Measurements from ENCODE around the gene SBF2.

Gene SBF2

DNA sequence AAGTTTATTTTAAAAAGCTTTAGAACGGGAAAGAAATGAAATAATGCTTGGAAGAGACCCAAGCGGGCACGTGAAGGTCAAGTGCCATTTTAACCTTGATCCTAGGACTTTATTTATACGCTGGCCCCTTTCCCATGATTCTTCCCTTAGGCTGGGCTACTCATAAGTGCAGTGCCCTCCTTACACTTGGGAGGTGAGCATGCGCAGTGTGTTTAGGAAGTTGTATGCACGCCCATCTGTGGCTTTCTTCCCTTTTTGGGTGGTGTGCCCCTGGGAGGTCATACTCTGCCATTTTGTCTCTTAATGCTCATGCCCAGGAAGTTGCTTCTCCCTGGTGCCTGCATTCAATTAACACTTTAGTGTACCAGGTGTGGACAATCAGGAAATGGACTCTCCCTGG, 390.4 kb downstream of the SBF2 start:
- DNase-seq (ENCODE audit: low read depth, low spot score), result no peak

DNA sequence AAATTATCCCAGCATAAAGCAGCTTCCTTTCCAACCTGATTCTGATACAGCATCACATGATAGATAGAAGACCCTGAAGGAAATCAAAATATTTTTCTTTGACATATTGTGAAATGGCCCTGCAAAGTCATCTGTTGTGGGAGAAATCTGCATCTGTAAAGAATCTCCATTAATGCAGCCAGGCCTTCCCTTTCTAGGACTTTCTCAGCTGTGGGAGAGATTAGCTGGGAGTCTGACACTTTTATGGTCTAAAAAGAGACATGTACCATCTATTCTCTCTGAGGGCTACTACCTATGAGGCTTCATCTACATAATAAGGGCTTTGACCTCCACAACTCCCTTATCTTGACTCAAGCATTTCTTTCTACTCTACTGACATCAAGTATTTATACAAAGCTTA, 392.1 kb downstream of the SBF2 start:
- no peak for DNase-seq (ENCODE audit: low read depth, low spot score)

DNA sequence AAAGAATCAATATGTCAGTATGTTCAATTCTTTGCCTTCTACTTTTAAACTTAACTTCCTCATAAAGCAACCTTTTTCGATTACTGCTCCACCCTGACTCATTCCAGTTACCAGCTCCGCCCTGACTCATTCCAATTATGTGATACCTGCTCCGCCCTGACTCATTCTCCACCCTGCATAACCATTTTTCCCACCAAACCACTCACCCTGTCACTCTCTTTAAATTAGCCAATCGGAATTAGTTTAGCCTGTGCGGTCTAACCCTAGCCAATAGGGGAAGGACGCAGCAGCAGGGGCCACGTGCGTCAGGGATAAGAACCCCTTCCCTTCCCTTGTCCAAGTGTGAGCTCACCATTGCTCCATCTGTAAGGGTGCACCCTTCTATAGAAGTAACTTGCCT, 393.8 kb downstream of the SBF2 start:
- DNase-seq (ENCODE audit: low read depth, low spot score), result peak; percentile 74

DNA sequence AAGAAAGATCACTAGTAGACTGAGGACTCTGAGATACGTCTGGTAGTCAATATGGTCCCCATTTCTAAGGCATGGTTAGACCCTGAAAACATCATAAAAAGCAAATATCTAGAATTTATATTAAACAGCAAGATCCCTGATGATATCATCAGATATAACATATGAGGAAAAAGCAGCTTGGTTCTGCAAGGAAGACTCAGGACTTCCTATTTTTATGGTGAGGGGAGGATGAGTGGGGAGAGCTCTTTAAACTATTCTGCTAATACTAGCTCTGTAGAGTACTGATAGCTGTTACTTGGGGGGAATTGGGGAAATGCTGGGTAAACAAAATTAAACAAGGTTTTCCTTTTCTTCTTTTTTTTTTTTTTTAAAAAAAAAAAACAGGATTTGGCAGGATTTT, 394.3 kb downstream of the SBF2 start:
- DNase-seq (ENCODE audit: low read depth, low spot score), result no peak

DNA sequence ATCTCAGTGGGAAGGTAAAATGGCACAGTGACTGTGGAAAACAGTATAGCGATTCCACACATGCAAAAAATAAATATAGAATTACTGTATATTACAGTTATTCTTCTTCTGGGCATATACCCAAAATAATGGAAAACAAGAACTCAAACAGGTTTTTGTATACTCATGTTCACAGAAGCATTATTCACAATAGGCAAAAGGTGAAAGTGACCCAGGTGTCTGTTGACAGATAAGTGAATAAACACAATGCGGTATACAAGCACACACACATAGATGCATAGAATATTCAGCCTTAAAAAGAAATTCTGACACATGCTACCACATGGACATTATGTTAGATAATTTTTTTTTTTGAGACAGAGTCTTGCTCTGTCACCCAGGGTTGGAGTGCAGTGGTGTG, 397.1 kb downstream of the SBF2 start:
- DNase-seq (ENCODE audit: low read depth, low spot score), result no peak

DNA sequence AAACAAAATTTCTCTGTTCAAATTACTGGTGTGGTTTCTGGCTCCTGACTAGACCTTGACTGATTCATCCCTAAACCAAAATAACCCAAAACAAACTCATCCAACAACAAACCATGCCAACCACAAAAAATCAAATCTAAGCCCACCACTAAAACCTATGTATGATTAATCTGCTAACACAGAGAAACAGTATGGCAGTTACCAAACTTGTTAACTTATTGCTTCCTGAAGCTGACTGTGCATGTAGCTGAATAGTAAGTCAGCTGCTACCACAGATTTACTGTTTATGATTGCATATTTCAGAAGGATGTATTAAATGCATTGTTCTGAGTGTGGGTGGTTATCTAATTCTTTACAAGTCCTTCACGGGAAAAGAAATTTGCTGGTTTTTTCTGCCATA, 399.0 kb downstream of the SBF2 start:
- no peak for DNase-seq (ENCODE audit: low read depth, low spot score)

DNA sequence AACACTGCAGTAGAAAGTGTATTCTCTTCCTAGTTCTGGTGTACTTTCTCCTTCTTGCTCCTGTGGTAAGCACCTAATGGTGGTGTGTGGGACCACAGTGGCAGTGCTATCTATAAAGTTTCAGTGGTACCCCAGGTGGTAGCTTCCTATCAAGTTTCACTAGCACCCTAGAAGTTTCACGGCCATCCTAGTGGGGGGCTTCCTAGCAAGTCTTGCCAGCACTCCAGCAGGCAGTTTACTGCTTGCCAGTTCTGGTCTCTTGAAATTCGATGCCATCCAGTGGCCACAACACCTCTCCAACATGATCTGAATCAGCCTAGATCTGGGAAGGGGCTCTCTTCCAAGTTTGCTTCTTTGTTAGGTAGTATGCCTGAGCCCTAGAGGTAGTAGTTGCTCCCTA, 400.5 kb downstream of the SBF2 start:
- DNase-seq (ENCODE audit: low read depth, low spot score), result peak; percentile 48

DNA sequence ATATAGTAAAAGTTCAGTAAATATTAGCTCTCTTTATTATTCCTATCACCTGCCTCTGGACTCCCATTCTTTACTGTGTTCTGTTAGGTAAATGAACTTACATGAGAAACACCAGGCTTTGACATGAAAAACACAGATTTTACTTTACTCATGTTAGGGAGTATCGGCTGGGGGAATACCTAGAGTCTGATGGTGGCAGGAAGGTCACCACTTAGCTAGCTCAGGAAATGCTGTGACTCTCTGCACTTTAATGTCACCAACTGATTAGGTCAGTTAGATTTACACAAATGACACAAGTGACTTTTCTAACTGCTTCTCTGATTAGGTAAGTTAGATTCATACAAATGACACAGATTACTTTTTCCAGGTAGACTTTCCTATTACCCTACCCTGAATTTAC, 405.1 kb downstream of the SBF2 start:
- DNase-seq (ENCODE audit: low read depth, low spot score), result no peak

DNA sequence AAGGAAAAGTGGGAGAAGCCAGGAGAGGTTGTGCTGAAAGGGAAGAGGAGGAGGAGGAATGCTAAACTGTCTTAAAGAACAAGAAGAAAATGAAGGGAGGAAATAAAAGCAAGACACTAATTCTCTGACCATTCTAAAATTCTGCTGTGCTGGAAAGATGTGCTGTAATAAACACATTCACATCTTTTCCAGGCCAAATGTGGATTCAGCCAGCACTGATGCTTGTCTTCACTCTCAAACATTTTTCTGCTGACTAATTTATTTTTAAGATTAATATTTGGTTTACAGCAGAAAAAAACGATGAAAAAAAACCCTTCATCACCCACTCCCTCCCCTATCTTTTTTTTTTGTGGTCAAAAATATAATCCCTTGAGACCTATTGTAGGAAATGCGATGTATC, 406.5 kb downstream of the SBF2 start:
- no peak for DNase-seq (ENCODE audit: low read depth, low spot score)

DNA sequence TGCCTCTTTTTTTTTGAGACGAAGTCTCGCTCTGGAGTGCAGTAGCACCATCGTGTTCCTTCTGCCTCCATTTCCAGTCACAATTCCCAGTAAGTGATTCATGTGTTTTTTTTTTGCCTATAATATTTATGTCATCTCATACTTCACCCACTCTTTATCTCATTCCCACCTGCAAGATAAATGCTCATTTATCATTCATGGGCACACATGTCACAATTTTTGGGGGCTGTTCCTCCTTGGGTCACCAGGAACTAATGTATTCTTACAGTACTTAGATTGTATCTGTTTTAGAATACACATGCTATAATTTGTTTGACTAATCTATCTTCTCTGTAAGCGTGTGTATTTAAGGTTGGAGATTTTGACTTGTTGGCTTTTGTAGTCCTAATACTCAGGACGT, 407.4 kb downstream of the SBF2 start:
- no peak for DNase-seq (ENCODE audit: low read depth, low spot score)

DNA sequence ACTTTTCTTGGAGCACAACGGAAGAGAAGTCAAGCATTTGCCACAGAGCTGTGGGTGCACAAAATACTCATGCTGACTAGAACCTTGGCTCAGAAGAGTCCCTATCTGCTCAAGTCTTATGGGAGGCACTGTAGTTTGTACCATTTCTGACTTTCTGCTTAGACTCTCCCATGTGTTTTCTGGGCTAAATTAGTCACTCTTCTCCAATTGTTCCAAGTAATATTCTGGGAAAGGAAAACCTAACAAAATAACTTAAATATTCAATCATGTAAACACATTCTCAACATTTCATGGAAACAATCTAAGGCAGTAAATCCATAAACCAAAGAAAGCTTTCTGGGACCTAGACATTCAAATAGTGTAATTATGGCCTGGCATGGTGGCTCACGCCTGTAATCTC, 409.4 kb downstream of the SBF2 start:
- DNase-seq (ENCODE audit: low read depth, low spot score), result no peak

DNA sequence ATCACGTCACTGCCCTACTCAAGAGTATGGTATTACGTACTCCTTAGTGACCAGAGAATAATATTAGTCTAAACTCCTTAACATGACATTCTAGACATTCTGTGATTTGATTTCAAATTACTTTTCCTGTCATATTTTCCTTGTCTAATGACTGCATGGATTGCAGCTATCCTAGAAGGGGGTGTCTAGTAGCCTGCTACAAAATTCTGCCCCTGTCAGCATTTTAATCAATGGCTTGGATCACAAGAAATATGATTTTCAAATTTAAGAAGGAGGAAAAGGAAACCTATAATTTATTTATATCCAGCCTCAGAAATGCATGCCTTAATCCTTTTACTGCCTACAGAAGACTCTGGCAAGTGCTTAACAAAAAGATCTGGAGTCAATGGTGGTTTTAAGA, 413.4 kb downstream of the SBF2 start:
- DNase-seq (ENCODE audit: low read depth, low spot score), result no peak

DNA sequence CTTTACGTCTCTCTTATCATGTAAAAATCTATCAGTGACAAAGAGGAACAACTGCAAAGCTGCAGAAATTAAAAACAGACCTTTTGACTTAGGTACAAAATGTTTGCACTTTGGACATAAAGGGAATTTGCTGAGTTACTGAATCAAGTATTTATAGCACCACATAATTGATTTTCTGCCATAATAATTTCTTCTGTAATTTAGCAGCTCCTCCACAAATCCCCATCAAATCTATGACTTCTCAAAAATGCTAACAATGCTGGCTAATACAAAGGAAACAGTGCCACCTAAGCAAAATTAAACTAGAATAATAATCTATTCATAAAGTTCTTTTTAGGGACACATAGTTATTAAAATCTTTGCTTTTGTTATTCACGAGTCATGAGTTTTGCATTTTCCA, 415.1 kb downstream of the SBF2 start:
- no peak for DNase-seq (ENCODE audit: low read depth, low spot score)

DNA sequence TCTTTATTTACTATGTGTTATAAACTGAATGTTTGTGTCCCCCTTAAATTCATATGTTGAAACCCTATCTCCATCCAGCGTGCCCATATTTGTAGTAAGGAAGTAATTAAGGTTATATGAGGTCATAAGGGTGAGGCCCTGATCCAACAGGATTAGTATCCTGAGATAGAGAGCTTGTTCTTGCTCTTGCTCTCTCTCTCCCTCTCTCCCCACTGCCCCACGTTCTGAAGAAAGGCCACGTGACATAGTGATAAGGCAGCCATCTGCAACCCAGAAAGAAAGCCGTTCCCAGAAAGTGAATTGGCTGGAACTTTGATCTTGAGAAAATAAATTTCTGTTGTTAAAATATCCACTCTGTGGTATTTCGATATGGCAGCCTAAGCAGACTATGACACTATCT, 417.7 kb downstream of the SBF2 start:
- no peak for DNase-seq (ENCODE audit: low read depth, low spot score)

DNA sequence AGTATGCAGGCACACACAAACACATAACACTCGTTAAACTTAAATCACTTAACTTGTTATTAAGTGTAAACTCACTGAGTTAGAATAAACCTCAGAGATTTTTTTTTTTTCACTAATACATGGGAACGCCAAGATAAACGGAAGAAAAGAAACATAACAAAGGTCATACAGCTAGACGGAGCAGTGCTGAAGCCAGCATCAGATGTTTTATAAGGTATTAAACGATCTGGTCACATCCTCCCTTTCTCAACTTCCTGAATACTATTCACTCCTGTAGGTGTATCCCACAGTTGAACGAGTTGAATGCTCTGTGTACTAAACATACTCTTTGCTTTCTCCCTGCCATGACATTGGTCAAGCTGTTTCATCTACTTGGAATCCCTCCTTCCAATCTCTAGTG, 418.2 kb downstream of the SBF2 start:
- no peak for DNase-seq (ENCODE audit: low read depth, low spot score)

DNA sequence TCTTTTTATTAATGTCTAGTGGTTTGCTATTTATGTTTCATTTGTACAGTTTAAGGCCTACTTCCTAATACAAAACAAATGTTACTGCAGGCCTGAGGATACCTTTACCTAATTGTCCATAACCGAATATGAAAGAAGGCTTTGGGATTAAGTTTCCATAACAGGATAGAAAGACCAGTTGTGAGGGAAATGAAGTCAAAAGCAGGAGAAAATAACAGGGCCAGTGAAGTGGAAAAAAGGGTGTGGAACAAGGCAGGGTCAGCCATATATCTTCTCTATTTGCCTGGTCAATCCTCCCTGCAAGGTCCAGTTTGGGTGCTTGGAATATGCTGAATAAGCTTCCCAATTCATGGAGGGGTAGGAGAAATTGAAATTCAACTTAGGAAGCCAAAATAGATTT, 418.6 kb downstream of the SBF2 start:
- no peak for DNase-seq (ENCODE audit: low read depth, low spot score)

DNA sequence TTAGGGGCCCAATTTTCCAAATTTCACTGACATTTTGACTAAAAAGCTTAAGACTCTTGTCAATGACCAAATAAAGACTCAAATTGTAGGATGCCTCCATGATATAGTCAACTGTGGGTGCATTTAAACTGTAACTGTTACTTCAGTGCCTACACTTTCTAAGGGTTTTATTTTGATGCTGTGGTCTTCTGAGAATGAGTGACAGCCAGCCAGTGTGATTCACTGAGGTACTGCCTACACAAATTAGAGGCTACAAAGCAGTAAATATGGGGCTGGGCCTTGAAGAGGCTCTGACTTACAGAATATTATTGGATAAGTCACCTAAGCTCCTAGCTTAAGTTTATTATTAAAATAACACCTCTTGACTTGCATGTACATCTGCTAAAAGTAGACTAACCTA, 419.6 kb downstream of the SBF2 start:
- no peak for DNase-seq (ENCODE audit: low read depth, low spot score)

DNA sequence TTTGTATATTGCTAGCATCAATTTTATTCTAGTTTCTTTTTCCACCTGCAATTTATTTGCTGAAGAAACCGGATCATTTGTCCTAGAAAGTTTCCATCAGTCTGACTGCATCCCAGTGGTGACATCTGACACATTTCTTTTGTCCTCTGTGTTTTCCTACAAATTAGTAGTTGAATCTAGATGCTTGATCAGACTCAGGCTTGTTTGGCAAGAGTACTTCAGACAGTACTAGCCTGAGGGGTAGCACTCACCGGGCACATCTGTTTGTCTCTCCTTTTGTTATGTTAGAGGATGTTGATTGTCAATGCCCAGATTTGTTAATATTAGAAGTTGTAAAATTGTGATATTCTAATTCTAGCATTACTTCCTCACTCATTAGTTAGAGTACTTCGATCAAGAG, 425.4 kb downstream of the SBF2 start:
- DNase-seq (ENCODE audit: low read depth, low spot score), result no peak

DNA sequence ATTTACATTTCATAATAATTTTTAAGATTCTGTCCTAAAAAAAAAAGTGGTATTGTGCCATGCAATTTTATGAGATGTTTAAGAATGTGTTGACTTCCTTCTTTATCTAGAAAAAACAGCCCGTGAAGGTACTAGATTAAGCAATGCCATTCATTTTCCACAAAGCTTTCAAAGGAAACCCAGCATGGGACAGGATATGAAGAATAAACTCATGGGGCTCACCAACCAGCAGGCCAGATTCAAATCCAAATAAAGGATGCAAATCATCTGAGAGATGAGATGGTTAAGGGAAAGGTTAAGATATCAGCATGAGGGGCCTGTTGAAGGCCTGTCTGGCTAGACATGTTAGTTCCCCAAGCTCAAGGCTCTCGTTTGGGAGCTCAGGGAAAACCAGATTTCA, 431.0 kb downstream of the SBF2 start:
- DNase-seq (ENCODE audit: low read depth, low spot score), result no peak

DNA sequence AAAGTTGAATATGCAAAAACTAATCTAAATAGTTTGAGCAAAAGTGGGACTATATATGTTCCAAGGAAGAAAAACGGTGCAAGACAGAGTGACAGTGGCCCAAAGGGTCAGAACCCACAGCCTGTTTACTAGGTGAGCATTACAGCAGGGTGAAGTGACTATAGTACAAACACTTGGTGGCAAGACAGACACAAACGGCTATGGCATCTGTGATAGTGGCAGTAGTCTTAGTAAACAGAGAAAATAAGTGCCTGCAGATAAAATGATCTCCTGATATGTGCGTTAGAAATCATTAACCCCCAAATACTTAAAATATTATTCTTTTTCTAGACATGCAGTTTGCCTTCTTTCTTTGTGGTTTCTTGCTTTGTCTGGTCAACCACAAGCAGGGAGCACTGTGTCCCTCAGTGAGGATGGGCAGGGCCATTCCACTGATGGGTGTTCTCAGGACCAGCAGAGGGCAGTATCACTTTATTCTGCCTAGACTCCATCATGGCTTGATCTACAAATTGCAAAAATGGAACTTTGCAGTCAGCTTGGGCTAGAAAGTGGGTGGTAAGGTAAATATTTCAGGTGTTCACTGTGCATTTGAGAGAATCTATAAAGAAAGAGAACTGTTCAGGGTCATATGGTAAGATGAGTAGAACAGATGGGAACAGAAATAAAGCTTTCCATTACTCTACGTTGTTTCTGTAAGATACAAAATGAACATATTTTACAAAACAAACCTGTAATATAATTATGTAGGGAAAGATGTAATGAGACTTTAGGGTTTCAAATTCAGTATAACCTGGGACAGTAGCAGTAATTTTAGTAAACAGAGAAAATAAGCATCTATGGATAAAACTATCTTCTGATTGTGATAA, 431.9 kb downstream of the SBF2 start:
- DNase-seq (ENCODE audit: low read depth, low spot score), result peak; percentile 72

DNA sequence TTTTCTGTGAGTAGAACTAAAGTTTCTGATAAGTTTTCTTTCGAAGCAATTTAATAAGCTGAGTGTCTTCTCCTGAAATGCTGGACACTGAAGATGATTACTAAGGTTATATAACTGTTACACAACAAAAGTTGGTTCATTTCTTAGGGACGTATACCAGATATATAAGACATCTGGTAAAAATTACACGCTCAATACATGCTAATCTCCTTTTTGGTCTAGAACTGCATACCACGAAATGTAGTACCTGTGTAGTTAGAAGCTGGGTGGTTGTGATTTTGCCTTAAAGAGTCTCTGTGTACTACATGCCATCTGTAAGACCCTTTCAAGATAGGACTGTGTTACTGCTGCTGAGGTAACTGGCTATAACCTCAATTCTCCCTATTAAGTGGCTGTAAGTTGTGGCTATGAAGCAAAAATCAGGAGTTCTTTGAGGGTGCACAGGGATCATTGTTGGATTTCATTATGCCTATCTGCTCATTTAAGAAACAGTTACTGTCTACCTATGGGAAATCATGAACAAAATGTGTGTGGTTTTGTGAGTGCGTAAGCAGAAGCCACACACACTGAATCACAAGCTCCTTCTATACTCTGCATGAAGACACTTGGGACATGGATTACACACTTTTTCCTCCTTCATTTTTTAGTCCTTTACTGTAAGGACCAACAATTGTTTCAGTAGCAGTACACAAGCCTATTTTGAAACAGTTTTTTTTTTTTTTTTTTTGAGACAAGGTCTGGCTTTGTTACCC, 434.3 kb downstream of the SBF2 start:
- peak; percentile 24 for DNase-seq (ENCODE audit: low read depth, low spot score)

DNA sequence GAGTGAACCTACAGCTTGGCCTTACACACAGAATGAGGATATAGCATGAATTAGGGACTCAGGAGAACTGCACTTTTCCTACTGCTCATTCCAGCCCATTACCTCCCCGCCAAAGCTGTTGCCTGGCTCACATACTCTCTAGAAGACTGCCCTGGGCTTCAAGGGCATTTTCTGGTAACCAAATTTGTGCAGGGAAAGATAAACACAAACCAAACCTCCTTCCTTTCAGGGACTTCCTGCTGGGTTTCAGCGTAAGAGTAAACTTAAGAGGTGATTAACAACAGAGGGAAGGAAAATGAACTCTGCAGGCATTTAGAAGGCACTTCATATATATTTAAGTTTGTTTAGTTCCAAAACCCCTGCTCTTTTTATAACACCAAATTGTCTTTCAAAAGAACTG, 435.2 kb downstream of the SBF2 start:
- peak; percentile 38 for DNase-seq (ENCODE audit: low read depth, low spot score)

DNA sequence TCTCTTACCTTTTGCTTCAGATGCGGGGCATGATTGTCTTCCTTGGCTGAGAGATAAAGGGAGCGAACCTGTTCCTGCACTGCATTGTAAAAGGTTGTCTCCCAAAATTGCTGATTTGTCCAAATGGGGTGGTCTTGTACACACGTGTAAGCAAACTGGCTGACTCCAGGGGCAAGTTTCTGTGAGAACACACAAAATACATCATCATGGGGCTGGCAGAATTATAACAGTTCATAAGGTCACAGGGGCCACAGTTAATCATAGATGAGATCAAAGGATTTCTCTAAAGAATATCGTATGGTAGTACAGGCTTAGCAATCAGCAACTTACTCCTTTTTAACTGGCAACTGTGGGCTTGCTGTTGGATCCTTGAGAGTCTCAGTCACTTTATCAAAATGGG, 435.8 kb downstream of the SBF2 start:
- no peak for DNase-seq (ENCODE audit: low read depth, low spot score)
